SU-DHL-6 (cell line): Measurements from ENCODE around the gene GRK3.

Source experiments
- H2AFZ ChIP-seq: fragments of 200-600 bp; sonication (generic); 2 replicates; pipeline ENCODE4 v1.6.1; 2014; ENCODE audit warnings: low read depth, mild to moderate bottlenecking, moderate library complexity, mixed read lengths, antibody characterized with exemption, low read length; ENCODE audit not compliant: severe bottlenecking
- H3F3A ChIP-seq: fragments of 200-600 bp; shearing (Covaris generic); 2 replicates; pipeline ENCODE4 v1.6.0; 2016; ENCODE audit warnings: antibody characterized with exemption, mild to moderate bottlenecking; ENCODE audit not compliant: insufficient read depth
- H3K27ac ChIP-seq: fragments of 200-600 bp; sonication (generic); 2 replicates; pipeline ENCODE4 v1.5.1; 2016; ENCODE audit warnings: low read depth, mild to moderate bottlenecking, low read length, moderate library complexity, mixed read lengths
- H3K27me3 ChIP-seq: fragments of 200-600 bp; sonication (generic), shearing (Covaris generic); 2 replicates; pipeline ENCODE4 v1.6.0; 2014; ENCODE audit warnings: mild to moderate bottlenecking, low read length
- H3K36me3 ChIP-seq: fragments of 200-600 bp; sonication (generic); 2 replicates; pipeline ENCODE4 v1.6.1; 2014; ENCODE audit warnings: mild to moderate bottlenecking, low read length, mixed read lengths
- H3K4me2 ChIP-seq: fragments of 300-600, 200-600 bp; shearing (Covaris generic), sonication (generic); 2 replicates; pipeline ENCODE4 v1.6.0; 2014; ENCODE audit warnings: low read length, low read depth, mild to moderate bottlenecking; ENCODE audit not compliant: poor library complexity, severe bottlenecking
- H3K4me3 ChIP-seq: fragments of 200-600 bp; sonication (generic); 2 replicates; pipeline ENCODE4 v1.5.1; 2014; ENCODE audit warnings: antibody characterized with exemption, low read length, mild to moderate bottlenecking, mixed read lengths; ENCODE audit not compliant: insufficient read depth, poor library complexity, severe bottlenecking
- H3K79me2 ChIP-seq: fragments of 200-600 bp; sonication (generic); 2 replicates; pipeline ENCODE4 v1.6.1; 2014; ENCODE audit warnings: mild to moderate bottlenecking, low read length, moderate library complexity; ENCODE audit not compliant: insufficient read depth
- H3K9ac ChIP-seq: fragments of 200-600 bp; sonication (generic); 2 replicates; pipeline ENCODE4 v1.7.0; 2014; ENCODE audit warnings: mild to moderate bottlenecking, low read length
- H3K9me2 ChIP-seq: fragments of 200-600 bp; sonication (generic); replicated peaks from 2 replicates; pipeline ENCODE4 v1.6.1; 2014; ENCODE audit warnings: low read length; ENCODE audit not compliant: insufficient read depth
- H3K9me3 ChIP-seq: fragments of 200-600 bp; sonication (generic); 2 replicates; pipeline ENCODE4 v1.6.1; 2014; ENCODE audit warnings: low read length, mixed read lengths; ENCODE audit not compliant: insufficient read depth
- H4K20me1 ChIP-seq: fragments of 200-600 bp; sonication (generic); 2 replicates; pipeline ENCODE4 v1.6.1; 2014; ENCODE audit warnings: low read depth, mild to moderate bottlenecking, antibody characterized with exemption, low read length, moderate library complexity, mixed read lengths
- EZH2phosphoT487 ChIP-seq: fragments of 200-600 bp; sonication (generic), shearing (Covaris generic); conservative IDR thresholded peaks from 2 replicates; pipeline ENCODE4 v1.6.1; 2018; ENCODE audit warnings: mild to moderate bottlenecking, antibody characterized with exemption, low read length, moderate library complexity, mixed read lengths
- TF ChIP-seq, protein P1 (sequence below): fragments of 200-600 bp; sonication (generic); IDR thresholded peaks from one replicate; pipeline ENCODE4 v1.5.1; 2017; ENCODE audit warnings: antibody characterized with exemption, mild to moderate bottlenecking, low read length, moderate library complexity; ENCODE audit not compliant: insufficient read depth, poor library complexity, severe bottlenecking

GRK3 gene

DNA sequence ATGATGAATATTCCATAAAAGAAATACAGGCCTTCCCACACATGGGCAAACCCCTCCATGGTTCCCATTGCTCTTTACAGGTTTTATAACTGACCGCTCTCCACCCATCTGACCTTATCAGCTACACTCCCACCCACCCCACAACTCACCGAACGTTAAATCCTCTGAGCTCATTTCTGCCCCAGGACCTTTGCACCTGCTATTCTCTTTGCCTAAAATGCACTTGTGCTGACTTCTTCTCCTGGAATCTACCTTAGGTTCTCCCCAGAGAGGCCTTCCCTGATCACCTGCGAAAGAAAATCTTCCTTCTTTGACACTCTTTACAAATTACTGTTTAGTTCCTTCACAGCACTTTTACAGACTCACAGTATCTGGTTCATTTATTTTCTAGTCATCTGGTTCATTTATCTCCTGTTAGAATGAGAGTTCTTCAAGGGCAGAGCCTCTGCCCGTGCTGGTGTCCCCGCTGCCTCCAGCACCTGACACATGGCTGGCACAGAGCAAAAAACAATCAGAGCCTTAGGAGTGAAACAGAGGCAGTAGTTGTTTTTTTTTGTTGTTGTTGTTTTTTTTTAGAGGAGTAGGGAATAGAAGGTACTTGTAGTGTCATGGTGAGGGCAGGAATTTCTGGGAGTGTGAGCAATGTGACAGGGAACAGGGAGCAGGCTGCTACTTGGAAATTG is 21.6 kb upstream of the GRK3 start:
- TF ChIP-seq, protein P1, sequence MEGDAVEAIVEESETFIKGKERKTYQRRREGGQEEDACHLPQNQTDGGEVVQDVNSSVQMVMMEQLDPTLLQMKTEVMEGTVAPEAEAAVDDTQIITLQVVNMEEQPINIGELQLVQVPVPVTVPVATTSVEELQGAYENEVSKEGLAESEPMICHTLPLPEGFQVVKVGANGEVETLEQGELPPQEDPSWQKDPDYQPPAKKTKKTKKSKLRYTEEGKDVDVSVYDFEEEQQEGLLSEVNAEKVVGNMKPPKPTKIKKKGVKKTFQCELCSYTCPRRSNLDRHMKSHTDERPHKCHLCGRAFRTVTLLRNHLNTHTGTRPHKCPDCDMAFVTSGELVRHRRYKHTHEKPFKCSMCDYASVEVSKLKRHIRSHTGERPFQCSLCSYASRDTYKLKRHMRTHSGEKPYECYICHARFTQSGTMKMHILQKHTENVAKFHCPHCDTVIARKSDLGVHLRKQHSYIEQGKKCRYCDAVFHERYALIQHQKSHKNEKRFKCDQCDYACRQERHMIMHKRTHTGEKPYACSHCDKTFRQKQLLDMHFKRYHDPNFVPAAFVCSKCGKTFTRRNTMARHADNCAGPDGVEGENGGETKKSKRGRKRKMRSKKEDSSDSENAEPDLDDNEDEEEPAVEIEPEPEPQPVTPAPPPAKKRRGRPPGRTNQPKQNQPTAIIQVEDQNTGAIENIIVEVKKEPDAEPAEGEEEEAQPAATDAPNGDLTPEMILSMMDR = no peak
- no peak for TF ChIP-seq EZH2phosphoT487
- H3K79me2 ChIP-seq = no peaks in the 10 kb centered on the region
- no peaks in the 10 kb centered on the region for H3F3A ChIP-seq
- no peak overlapping the region for H3K4me3 ChIP-seq
- no peak overlapping the region for H3K27ac ChIP-seq
- no peaks in the 10 kb centered on the region for H3K36me3 ChIP-seq
- H4K20me1 ChIP-seq = no peaks in the 10 kb centered on the region
- H2AFZ ChIP-seq = no peak overlapping the region
- no peak overlapping the region for H3K9ac ChIP-seq
- no peaks in the 10 kb centered on the region for H3K27me3 ChIP-seq
- H3K9me2 ChIP-seq = no peaks in the 10 kb centered on the region
- no peak overlapping the region for H3K4me2 ChIP-seq
- H3K9me3 ChIP-seq = no peaks in the 10 kb centered on the region

DNA sequence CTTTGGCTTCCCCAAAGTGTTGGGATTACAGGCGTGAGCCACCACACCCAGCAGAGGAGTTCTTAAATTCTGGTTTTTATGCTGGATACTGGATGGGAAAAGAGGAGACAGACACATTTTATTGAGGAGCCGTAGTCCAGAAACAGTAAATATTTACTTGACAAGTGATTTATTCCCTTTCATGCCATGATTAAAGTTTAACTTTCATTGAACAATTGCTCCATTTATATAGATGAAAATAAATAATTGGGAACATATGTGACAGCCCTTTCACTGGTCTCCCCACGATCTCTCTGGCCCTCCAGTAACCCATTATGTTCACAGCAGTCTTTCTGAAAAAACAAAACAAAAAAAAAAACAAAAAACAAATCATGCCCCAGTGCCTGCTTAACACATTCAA is 19.3 kb upstream of the GRK3 start:
- no peak overlapping the region for H3K27ac ChIP-seq
- H3K79me2 ChIP-seq = no peaks in the 10 kb centered on the region
- H3K4me2 ChIP-seq = no peak overlapping the region
- no peaks in the 10 kb centered on the region for H3K27me3 ChIP-seq
- H3K9me3 ChIP-seq = no peaks in the 10 kb centered on the region
- no peak overlapping the region for H3K9ac ChIP-seq
- no peaks in the 10 kb centered on the region for H3K9me2 ChIP-seq
- no peaks in the 10 kb centered on the region for H3F3A ChIP-seq
- H2AFZ ChIP-seq = no peak overlapping the region
- H3K36me3 ChIP-seq = no peaks in the 10 kb centered on the region
- H3K4me3 ChIP-seq = no peak overlapping the region
- H4K20me1 ChIP-seq = no peaks in the 10 kb centered on the region
- TF ChIP-seq, protein P1 = no peak
- TF ChIP-seq EZH2phosphoT487 = no peak

DNA sequence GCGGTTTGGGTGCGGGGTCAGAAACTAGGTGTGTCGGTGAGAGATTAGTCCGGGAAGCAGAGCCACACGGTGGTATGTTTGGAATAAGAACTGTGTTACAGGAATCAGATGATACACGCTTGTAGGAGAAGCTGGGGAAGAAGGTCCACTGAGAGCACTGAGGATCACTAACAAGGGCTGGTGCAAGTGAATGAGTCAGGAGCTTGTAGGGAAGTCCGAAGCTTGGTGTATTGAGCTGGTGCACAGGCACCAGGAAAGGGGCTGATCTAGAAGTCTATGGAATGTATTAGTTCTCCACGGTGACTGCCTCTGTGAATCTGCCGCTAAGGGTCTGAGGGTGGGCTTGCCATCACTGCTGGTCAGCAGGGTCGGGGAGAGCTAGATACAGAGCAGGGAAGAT is 18.8 kb upstream of the GRK3 start:
- Histone ChIP-seq H3F3A (no peaks in the 10 kb centered on the region), H3K4me2 (no peak overlapping the region), H3K9ac (no peak overlapping the region), H3K4me3 (no peak overlapping the region), H3K9me3 (no peaks in the 10 kb centered on the region), H3K9me2 (no peaks in the 10 kb centered on the region), H3K36me3 (no peaks in the 10 kb centered on the region), H4K20me1 (no peaks in the 10 kb centered on the region), H2AFZ (no peak overlapping the region), H3K27ac (no peak overlapping the region), H3K27me3 (no peaks in the 10 kb centered on the region), H3K79me2 (no peaks in the 10 kb centered on the region)
- TF ChIP-seq EZH2phosphoT487 = no peak
- TF ChIP-seq, protein P1 = no peak
